HL-60/S4 treated with phorbol 12-myristate 13-acetate at 8.2 ng/mL for 4 days and 3 days (cell line): Measurements from ENCODE around the gene NUTM2G.
"Not testable (repeated sequence)": the region's sequence is repeated elsewhere in the genome, so short reads cannot be mapped to it uniquely, and the experiment has no call there.

Source experiments
- in situ Hi-C: fragments of 300-500 bp; cut with MboI; formaldehyde crosslinking; loops from 2 replicates; pipeline ENCODE4 v1.15.0; 2022; ENCODE audit warnings: low sequenced_read_pairs

The NUTM2G gene, protein sequence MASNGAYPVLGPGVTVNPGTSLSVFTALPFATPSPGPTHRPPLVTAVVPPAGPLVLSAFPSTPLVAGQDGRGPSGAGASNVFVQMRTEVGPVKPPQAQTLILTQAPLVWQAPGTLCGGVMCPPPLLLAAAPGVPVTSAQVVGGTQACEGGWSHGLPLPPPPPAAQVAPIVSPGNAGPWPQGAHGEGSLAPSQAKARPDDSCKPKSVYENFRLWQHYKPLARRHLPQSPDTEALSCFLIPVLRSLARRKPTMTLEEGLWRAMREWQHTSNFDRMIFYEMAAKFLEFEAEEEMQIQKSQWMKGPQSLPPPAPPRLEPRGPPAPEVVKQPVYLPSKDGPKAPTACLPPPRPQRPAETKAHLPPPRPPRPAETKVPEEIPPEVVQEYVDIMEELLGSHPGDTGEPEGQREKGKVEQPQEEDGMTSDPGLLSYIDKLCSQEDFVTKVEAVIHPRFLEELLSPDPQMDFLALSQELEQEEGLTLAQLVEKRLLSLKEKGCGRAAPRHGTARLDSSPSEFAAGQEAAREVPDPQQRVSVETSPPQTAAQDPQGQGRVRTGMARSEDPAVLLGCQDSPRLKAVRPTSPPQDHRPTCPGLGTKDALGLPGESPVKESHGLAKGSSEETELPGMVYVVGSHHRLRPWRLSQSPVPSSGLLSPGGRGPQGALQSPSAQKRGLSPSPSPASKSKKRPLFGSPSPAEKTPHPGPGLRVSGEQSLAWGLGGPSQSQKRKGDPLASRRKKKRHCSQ

DNA sequence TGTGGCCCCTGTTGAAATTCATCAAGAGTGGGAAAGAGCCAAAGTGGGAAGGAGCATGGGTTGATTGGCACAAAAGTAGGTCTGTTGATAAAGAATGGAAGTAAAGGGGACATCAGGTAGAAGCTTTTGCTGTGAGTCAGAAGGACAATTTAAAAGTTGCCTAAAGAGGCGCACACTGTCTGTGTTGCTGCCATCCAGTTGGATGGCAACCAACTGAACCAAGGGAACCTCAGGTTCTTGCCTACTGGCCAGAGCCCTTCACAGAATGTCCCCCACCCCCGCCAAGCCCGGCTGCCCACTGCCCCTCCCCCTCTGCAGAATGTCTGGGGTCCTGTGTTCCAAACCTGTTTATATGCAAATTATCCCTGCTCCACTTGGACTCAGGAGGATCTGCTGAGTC lies at the start of gene NUTM2G:
Gene NUTM2G (plus strand): TSS at position 301 of the 400 bp plus-strand sequence. CDS start 182 bp downstream, outside the sequence.
- in situ Hi-C loops = not testable (repeated sequence)

DNA sequence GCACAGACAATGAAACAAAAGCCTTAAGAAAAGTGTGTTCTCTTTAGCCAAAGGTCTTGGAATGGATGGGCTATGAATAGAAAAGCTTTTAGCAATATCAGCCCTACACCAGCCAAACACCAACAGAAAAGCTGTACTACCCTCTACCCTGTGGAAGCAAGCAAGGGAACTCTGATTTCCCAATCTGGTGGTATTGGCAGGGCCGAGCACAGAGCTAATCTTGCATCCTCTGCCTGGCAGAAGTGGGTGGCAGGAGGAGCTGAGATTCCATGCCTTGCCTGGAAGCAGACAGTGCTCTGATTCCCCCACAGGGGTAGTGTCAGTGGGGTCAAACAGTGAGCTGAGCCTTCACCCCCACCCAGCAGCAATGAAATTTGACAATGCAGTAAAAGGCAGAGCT lies 44.7 kb upstream of the NUTM2G start:
- in situ Hi-C loops = no loop called here

DNA sequence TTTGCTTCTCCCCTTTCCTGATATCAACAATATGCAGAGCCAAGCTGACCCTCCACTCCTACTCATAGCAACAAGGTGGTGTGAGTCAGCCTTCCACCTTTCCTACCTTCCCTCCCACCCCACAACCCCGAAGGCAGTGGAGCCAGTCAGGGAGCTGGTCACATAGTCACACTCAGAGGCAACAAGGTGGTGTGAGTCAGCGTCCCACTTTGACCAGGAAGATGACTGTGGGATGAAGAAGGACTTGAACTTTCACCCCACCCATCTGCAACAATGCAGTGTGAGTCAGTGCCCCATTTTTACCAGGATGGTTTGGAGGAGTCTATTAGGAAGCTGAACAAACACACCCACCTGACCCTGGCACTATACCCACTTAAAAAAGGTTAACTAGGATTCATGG lies 44.2 kb upstream of the NUTM2G start:
- in situ Hi-C loops = no loop called here

DNA sequence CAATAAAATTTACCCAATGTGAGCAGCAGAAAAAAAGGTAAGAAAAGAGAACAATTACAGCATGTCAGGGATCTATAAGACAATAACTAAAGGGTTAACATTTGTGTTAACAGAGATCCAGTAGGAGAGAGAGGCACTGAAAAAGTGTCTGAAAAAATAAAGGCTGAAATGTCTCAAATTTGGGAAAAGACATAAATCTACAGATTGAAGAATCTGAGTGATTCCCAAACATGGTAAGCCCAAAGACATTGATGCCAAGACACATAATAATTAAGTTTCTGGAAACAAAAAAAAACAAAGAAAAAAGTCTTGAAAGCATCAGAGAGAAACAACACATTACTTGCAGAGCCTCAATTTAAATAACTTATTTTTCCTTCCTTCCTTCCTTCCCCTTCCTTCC lies 43.2 kb upstream of the NUTM2G start:
- in situ Hi-C loops = no loop called here

DNA sequence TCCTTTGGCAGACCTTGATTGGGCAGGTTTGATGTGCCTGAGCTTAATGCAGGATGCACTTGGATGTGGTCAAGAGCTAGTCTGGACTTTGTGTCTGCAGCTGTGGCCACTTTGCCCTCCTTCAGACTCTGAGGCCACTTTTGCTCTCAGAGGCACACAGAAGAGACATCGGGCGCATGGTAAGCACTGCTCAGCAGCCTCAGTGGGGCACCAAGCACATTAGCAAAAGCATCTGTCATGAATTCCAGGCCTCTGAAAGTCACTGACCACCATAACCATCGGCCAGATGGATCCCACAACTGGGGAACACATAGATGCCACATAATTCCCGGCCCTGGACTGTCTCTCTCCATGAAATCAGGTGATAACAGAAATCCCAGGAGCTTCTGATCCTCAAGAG lies 40.1 kb upstream of the NUTM2G start:
- in situ Hi-C loops = no loop called here

GRCh38 chr9:96892131-96892530 lies 36.5 kb upstream of the NUTM2G start:
- in situ Hi-C loops = no loop called here

- in situ Hi-C loops = not testable (repeated sequence)
Observed at GRCh38 chr9:96900010-96900409, 28.6 kb upstream of the NUTM2G start.

DNA sequence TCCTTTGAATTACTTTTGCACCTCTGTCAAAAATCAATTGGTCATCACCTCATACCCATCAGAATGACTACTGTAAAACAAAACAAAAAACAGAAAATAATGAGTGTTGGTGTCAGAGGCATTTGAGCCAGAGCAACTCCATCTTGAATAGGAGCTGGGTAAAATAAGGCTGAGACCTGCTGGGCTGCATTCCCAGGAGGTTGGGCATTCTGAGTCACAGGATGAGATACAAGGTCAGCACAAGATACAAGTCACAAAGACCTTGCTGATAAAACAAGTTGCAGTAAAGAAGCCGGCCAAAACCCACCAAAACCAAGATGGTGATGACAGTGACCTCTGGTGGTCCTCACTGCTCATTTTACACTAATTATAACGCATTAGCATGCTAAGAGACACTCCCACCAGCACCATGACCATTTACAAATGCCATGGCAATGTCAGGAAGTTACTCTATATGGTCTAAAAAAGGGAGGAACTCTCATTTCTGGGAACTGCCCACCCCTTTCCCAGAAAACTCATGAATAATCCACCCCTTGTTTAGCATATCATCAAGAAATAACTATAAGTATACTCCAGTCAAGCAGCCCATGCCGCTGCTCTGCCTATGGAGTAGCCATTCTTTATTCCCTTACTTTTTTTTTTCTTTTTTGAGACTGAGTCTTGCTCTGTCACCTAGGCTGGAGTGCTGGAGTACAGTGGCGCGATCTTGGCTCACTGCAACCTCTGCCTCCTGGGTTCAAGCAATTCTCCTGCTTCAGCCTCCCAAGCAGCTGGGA lies 23.5 kb upstream of the NUTM2G start:
- in situ Hi-C loops = not testable (repeated sequence)

DNA sequence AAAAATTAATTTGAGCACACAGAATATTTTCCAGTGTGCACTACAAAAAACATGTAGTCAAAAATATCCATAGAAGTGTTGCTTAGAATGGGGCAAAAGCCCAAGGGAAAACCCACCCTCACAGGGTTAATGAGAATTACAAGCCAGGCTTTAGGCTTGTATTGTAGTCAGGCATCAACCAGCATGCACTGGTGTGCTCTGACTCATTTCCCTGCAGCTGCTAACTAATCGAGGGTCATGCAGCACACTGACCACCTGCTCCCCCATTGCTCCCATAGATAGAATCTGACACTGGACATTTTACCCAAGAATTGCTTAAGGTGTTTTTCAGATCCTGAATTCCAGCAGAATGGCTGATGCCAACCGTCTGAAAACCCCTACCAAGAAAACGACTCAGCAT lies 20.2 kb upstream of the NUTM2G start:
- in situ Hi-C loops = not testable (repeated sequence)

DNA sequence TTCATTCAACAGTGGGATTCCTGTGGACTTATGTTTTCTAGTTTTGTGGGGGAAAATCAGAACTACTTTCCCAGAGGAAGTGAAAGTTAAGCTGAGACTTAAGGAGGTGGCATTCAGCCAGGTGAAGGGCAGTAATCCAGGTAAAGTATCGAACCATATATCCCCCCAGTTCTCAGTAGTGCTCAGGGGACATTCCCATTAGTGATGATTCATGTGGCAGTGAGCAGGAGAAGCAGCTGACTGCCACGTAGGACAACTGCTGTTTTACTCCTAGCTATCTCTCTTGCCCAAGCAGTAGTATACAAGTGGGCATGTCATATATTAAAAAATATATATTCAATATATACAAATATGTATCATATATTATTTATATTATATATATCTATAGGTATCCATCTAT lies 13.1 kb upstream of the NUTM2G start:
- in situ Hi-C loops = not testable (repeated sequence)

DNA sequence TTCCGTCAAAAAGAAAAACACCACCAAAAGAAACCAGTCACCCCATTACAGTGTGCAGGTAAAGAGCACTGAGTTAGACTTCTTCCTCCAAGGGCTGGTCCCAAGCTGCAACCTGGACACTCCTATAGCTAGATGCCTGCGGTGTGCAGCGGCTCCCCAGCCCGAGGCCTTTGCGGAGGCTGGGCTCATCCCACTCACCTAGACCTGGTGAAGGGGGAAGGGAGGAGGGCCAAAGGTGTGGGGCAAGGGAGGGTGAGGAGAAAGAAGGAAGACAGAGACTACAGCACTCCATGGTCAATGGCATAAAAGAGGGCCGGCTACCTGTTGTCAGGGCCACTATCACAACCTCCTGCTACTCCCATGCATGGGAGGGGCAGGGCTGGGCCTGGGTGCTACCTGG lies 12.1 kb upstream of the NUTM2G start:
- in situ Hi-C loops = not testable (repeated sequence)

GRCh38 chr9:96918550-96918949 lies 10.1 kb upstream of the NUTM2G start:
- in situ Hi-C loops = not testable (repeated sequence)

GRCh38 chr9:96920803-96921202 lies 7.8 kb upstream of the NUTM2G start:
- in situ Hi-C loops = not testable (repeated sequence)

- in situ Hi-C loops = not testable (repeated sequence)
Observed at GRCh38 chr9:96925587-96925986, 3.1 kb upstream of the NUTM2G start.

DNA sequence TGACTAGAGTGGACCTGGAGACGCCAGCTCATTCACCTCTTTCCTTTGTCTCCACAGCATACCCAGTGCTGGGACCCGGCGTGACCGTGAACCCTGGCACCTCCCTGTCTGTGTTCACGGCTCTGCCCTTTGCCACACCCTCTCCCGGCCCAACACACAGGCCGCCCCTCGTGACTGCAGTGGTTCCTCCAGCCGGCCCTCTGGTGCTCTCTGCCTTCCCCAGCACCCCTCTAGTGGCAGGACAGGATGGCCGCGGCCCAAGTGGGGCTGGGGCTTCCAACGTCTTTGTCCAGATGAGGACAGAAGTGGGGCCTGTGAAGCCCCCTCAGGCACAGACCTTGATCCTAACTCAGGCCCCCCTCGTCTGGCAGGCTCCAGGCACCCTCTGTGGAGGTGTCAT lies 3.0 kb downstream of the NUTM2G start:
- in situ Hi-C loops = not testable (repeated sequence)

DNA sequence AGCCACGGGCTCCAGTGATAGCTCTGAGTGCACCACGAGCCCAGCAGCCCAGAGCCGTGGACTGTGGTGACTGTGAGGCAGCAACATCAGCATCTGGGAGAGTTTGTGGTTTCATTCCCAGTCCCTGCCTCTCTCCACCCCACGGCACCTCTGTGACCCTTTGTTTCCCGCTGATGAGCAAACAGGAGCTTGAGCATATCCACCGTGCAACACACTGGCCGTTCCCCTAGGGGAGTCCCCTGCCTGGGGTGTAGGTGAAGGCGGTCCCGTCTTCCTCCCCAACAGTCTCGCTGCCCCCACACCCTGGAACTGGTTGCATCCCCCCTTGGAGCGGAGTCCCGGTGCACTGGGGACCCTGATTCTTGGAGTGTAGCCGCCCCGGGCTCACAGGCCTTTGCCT lies 5.5 kb downstream of the NUTM2G start:
- in situ Hi-C loops = not testable (repeated sequence)

- in situ Hi-C loops = not testable (repeated sequence)
Observed at GRCh38 chr9:96934706-96935105, 6.1 kb downstream of the NUTM2G start.

GRCh38 chr9:96935401-96935800 lies 6.8 kb downstream of the NUTM2G start:
- in situ Hi-C loops = not testable (repeated sequence)

- in situ Hi-C loops = not testable (repeated sequence)
Observed at GRCh38 chr9:96937442-96937841, 8.8 kb downstream of the NUTM2G start.

- in situ Hi-C loops = not testable (repeated sequence)
Observed at GRCh38 chr9:96938957-96939665, 10.5 kb downstream of the NUTM2G start.

GRCh38 chr9:96940982-96941381 lies 12.3 kb downstream of the NUTM2G start:
- in situ Hi-C loops = not testable (repeated sequence)
